ENCODE data around the gene KCNJ15. TPM values are rescaled to one million over a fixed set of nuclear protein-coding genes. Genes with fewer than 3 reads are reported as not detected.

Gene KCNJ15
- total RNA-seq, 4 donors from 2014 or later, result 8.1 to 17.8 (median 15.8) TPM

- no peaks in the 10 kb centered on the region for H3K9me3 ChIP-seq
- DNase-seq, result no peak
Observed at GRCh38 chr21:38301321-38302214, 44.8 kb downstream of the KCNJ15 start.

GRCh38 chr21:38303300-38303699 lies 46.5 kb downstream of the KCNJ15 start:
- Histone ChIP-seq H3K4me1 (peaks cover 0 to 42% (median 11%) of the 10 kb centered on the region in 3 donors), H3K36me3 (peaks cover 0 to 32% (median 0%) of the 10 kb centered on the region in 3 donors), H3K4me3 (no peak overlapping the region), H3K27me3 (no peaks in the 10 kb centered on the region), H3K9me3 (no peaks in the 10 kb centered on the region), H3K27ac (no peak overlapping the region)
- no peak for DNase-seq
- 27 to 33% methylated on average over 3 of the region's 3 CpGs for WGBS, 2 donors
- TF ChIP-seq CTCF (IDR thresholded peaks at IDR 0.05), result no peak
- TF ChIP-seq POLR2A (IDR thresholded peaks at IDR 0.05), result no peak
- intact Hi-C loops (cut with DNase I), result no loop called here

More at GRCh38 chr21:38301321-38302214, 44.8 kb downstream of the KCNJ15 start:
- Histone ChIP-seq H3K36me3 (peaks cover 0 to 32% (median 0%) of the 10 kb centered on the region in 3 donors), H3K4me3 (no peak overlapping the region), H3K27ac (no peak overlapping the region), H3K4me1 (peaks cover 0 to 42% (median 24%) of the 10 kb centered on the region in 3 donors), H3K27me3 (no peaks in the 10 kb centered on the region)
- intact Hi-C loops (cut with DNase I), result no loop called here
- 82 to 90% methylated on average over 14 to 15 of the region's 15 CpGs for WGBS, 2 donors
- TF ChIP-seq CTCF (IDR thresholded peaks at IDR 0.05) (no peak), POLR2A (IDR thresholded peaks at IDR 0.05) (no peak)

- H3K27ac ChIP-seq, result peak overlapping the region in 3 of 4 donors; percentile 6 to 54 (median 43)
Observed at GRCh38 chr21:38306433-38307141, 49.8 kb downstream of the KCNJ15 start.

GRCh38 chr21:38307771-38308531 lies 51.2 kb downstream of the KCNJ15 start:
- no peak for DNase-seq
- TF ChIP-seq POLR2A (IDR thresholded peaks at IDR 0.05) (no peak), CTCF (IDR thresholded peaks at IDR 0.05) (no peak)
- Histone ChIP-seq H3K27me3 (no peaks in the 10 kb centered on the region), H3K27ac (peak overlapping the region in 2 of 4 donors; percentile 3 to 4), H3K4me1 (peaks cover 7 to 51% (median 20%) of the 10 kb centered on the region in 3 donors), H3K36me3 (no peaks in the 10 kb centered on the region), H3K4me3 (no peak overlapping the region), H3K9me3 (no peaks in the 10 kb centered on the region)
- WGBS, 2 donors, result 77 to 85% methylated on average over 7 of the region's 7 CpGs
- intact Hi-C loops (cut with DNase I), result no loop called here

More at GRCh38 chr21:38306433-38307141, 49.8 kb downstream of the KCNJ15 start:
- Histone ChIP-seq H3K4me3 (peak overlapping the region in 1 of 4 donors; percentile 5), H3K9me3 (no peaks in the 10 kb centered on the region), H3K27me3 (no peaks in the 10 kb centered on the region), H3K4me1 (peaks cover 7 to 51% (median 20%) of the 10 kb centered on the region in 3 donors), H3K36me3 (peaks cover 0 to 5% (median 0%) of the 10 kb centered on the region in 3 donors)
- no peak for DNase-seq
- intact Hi-C loops (cut with DNase I), result no loop called here
- TF ChIP-seq POLR2A (IDR thresholded peaks at IDR 0.05) (no peak), CTCF (IDR thresholded peaks at IDR 0.05) (no peak)
- 10 to 12% methylated on average over 7 of the region's 7 CpGs for WGBS, 2 donors

All from esophagus squamous epithelium (tissue), 5 donors.